Dedifferentiated amniotic fluid mesenchymal stem cell (primary cell): ENCODE data around the gene SLC19A3.
"Not testable (repeated sequence)": the region's sequence is repeated elsewhere in the genome, so short reads cannot be mapped to it uniquely, and the experiment has no call there.

ENCODE experiments used
- DNase-seq: peaks from one replicate; pipeline ENCODE4 v3.0.0-alpha.2; 2016; ENCODE audit errors: extremely low spot score

SLC19A3 gene

GRCh38 chr2:227717687-227718567, at the start of gene SLC19A3:
Gene SLC19A3, minus strand, starts transcription at chr2:227718028. Its CDS starts 15,710 bp downstream, at chr2:227702318.
- peak; percentile 36 for DNase-seq

GRCh38 chr2:227766373-227766883, 48.6 kb upstream of the SLC19A3 start:
- peak; percentile 67 for DNase-seq

GRCh38 chr2:227765788-227766372, 48.1 kb upstream of the SLC19A3 start:
- no peak for DNase-seq

GRCh38 chr2:227761740-227762476, 44.1 kb upstream of the SLC19A3 start:
- no peak for DNase-seq

- DNase-seq = no peak
Observed at GRCh38 chr2:227759411-227760118, 41.7 kb upstream of the SLC19A3 start.

- DNase-seq = not testable (repeated sequence)
Observed at GRCh38 chr2:227756261-227756660, 38.4 kb upstream of the SLC19A3 start.

GRCh38 chr2:227748079-227748478, 30.3 kb upstream of the SLC19A3 start:
- DNase-seq = no peak

GRCh38 chr2:227745594-227745993, 27.8 kb upstream of the SLC19A3 start, which contains the start of gene SCYGR8:
Gene SCYGR8, plus strand, starts transcription at chr2:227745894. Its CDS starts 0 bp downstream, at chr2:227745894.
- DNase-seq = no peak

GRCh38 chr2:227740705-227741104, 22.9 kb upstream of the SLC19A3 start:
- not testable (repeated sequence) for DNase-seq

GRCh38 chr2:227739351-227739750, 21.5 kb upstream of the SLC19A3 start:
- no peak for DNase-seq

GRCh38 chr2:227728035-227728434, 10.2 kb upstream of the SLC19A3 start, which contains the start of gene SCYGR7:
Gene SCYGR7, plus strand, starts transcription at chr2:227728335. Its CDS starts 0 bp downstream, at chr2:227728335.
- no peak for DNase-seq

- DNase-seq = no peak
Observed at GRCh38 chr2:227724394-227725039, 6.7 kb upstream of the SLC19A3 start, which contains the start of gene SCYGR6. Gene SCYGR6, minus strand, starts transcription at chr2:227724757. Its CDS starts 0 bp downstream, at chr2:227724757.

GRCh38 chr2:227722821-227723220, 5.0 kb upstream of the SLC19A3 start:
- DNase-seq = not testable (repeated sequence)

- DNase-seq = no peak
Observed at GRCh38 chr2:227720680-227721079, 2.9 kb upstream of the SLC19A3 start.

GRCh38 chr2:227719641-227720040, 1.8 kb upstream of the SLC19A3 start:
- no peak for DNase-seq

GRCh38 chr2:227716501-227716900, 1.3 kb downstream of the SLC19A3 start:
- DNase-seq = no peak

- no peak for DNase-seq
Observed at GRCh38 chr2:227713291-227713690, 4.5 kb downstream of the SLC19A3 start.

GRCh38 chr2:227710986-227711385, 6.8 kb downstream of the SLC19A3 start:
- no peak for DNase-seq

- no peak for DNase-seq
Observed at GRCh38 chr2:227707390-227707789, 10.4 kb downstream of the SLC19A3 start.

- no peak for DNase-seq
Observed at GRCh38 chr2:227706859-227707258, 11.0 kb downstream of the SLC19A3 start.

- peak; percentile 36 for DNase-seq
Observed at GRCh38 chr2:227703961-227704360, 13.9 kb downstream of the SLC19A3 start.
